HCT116 (cell line): ENCODE measurements around the gene ZNF41. TPM values are rescaled to one million over a fixed set of nuclear protein-coding genes. Genes with fewer than 3 reads are reported as not detected.
A peak's percentile ranks its signal among the peaks of the same experiment; 100 is the strongest.
"Not testable (repeated sequence)": the region's sequence is repeated elsewhere in the genome, so short reads cannot be mapped to it uniquely, and the experiment has no call there.

Experiments
- ATAC-seq: fragments of 200-7000 bp; cut with Tn5 transposase; 2 replicates; pipeline ENCODE4 v1.9.1; 2020; ENCODE audit warnings: mild to moderate bottlenecking, moderate library complexity
- BruUV-seq: library from RNA; stranded (reverse); fragments of 400-500 nt; replicated peaks from 2 replicates; lab custom pipeline; 2021; lab: Mats Ljungman, UMichigan
- CTCF ChIA-PET: fragments of 300-600 bp; sonication (Branson Sonifier 250); formaldehyde crosslinking; loops from one replicate; lab custom pipeline; 2021; ENCODE audit warnings: antibody characterized with exemption; lab: Charles Lee
- POLR2A ChIA-PET: fragments of 300-600, 350-600 bp; sonication (Branson Sonifier 250); formaldehyde crosslinking; loops from one replicate; lab custom pipeline; 2021; ENCODE audit warnings: antibody characterized with exemption; lab: Charles Lee
- RAD21 ChIA-PET, 2 experiments: fragments of 300-600 bp; sonication (Branson Sonifier 250); formaldehyde crosslinking; loops; one replicate each; lab custom pipeline; 2023; ENCODE audit warnings: low total read pairs in 2 of 2; ENCODE audit not compliant: uncharacterized antibody in 2 of 2, unreplicated experiment in 2 of 2, low non-redundant PET in 1 of 2; lab: Charles Lee
- DNase-seq: peaks from one replicate; pipeline ENCODE4 v3.0.0-alpha.2; 2010; ENCODE audit warnings: low read depth, low spot score
- H2AFZ ChIP-seq: fragments of 200-600 bp; shearing (Covaris generic), sonication (generic); 2 replicates; pipeline ENCODE4 v1.6.1; 2017; ENCODE audit warnings: low read depth, mixed run types, mixed read lengths, antibody characterized with exemption, low read length; ENCODE audit not compliant: poor library complexity, severe bottlenecking
- H3K27ac ChIP-seq: 2 replicates; pipeline ENCODE4 v1.5.1; 2012; ENCODE audit warnings: low read depth, low read length
- H3K27me3 ChIP-seq: fragments of 200-600 bp; sonication (generic); 2 replicates; pipeline ENCODE4 v1.6.1; 2016; ENCODE audit warnings: mixed run types, low read length, mixed read lengths; ENCODE audit not compliant: insufficient read depth
- H3K36me3 ChIP-seq, 2 experiments: fragments of 200-500 bp in 1 of 2; fragments of 200-600 bp in 1 of 2; sonication (Bioruptor generic) in 1 of 2; sonication (generic) in 1 of 2; 2 replicates each; pipeline versions ENCODE4 v1.5.1 to v1.6.1; 2014 to 2016; ENCODE audit warnings: low read length in 2 of 2, inconsistent platforms in 1 of 2, mixed read lengths in 1 of 2, mixed run types in 1 of 2; ENCODE audit not compliant: insufficient read depth in 2 of 2, control insufficient read depth in 1 of 2
- H3K4me1 ChIP-seq, 2 experiments: fragments of 200-600 bp in 1 of 2; sonication (generic) in 1 of 2; 2 replicates each; pipeline versions ENCODE4 v1.5.1 to v1.6.1; 2012 to 2017; ENCODE audit warnings: low read length in 2 of 2, inconsistent platforms in 1 of 2, mild to moderate bottlenecking in 1 of 2, mixed read lengths in 1 of 2, mixed run types in 1 of 2, moderate library complexity in 1 of 2; ENCODE audit not compliant: insufficient read depth in 2 of 2, control insufficient read depth in 1 of 2
- H3K4me2 ChIP-seq: fragments of 200-600 bp; sonication (generic); 2 replicates; pipeline ENCODE4 v1.6.1; 2017; ENCODE audit warnings: mixed run types, low read length, mixed read lengths
- H3K4me3 ChIP-seq, 2 experiments: fragments of 200-600 bp in 1 of 2; sonication (generic) in 1 of 2; replicated peaks in 1 of 2; 2 replicates each; pipeline ENCODE4 v1.5.1; 2011 to 2016; ENCODE audit warnings: low read length in 2 of 2, control low read depth in 1 of 2, low read depth in 1 of 2, mild to moderate bottlenecking in 1 of 2, mixed read lengths in 1 of 2, mixed run types in 1 of 2
- H3K79me2 ChIP-seq: fragments of 200-600 bp; sonication (generic); 2 replicates; pipeline ENCODE4 v1.6.1; 2017; ENCODE audit warnings: mild to moderate bottlenecking, mixed run types, low read length, moderate library complexity, mixed read lengths; ENCODE audit not compliant: insufficient read depth
- H3K9ac ChIP-seq: fragments of 200-600 bp; sonication (generic); 2 replicates; pipeline ENCODE4 v1.6.1; 2016; ENCODE audit warnings: low read length, mixed read lengths
- H3K9me2 ChIP-seq: fragments of 200-600 bp; sonication (generic), shearing (Covaris generic); 2 replicates; pipeline ENCODE4 v1.6.1; 2017; ENCODE audit warnings: mixed run types, mild to moderate bottlenecking, moderate library complexity; ENCODE audit not compliant: insufficient read depth
- H3K9me3 ChIP-seq, 2 experiments: fragments of 200-500 bp in 1 of 2; fragments of 200-600 bp in 1 of 2; sonication (Bioruptor generic) in 1 of 2; sonication (generic) in 1 of 2; 2 replicates each; pipeline ENCODE4 v1.6.1; 2014 to 2017; ENCODE audit warnings: low read length in 2 of 2, mixed read lengths in 2 of 2, inconsistent platforms in 1 of 2, low read depth in 1 of 2, mild to moderate bottlenecking in 1 of 2, mixed run types in 1 of 2, moderate library complexity in 1 of 2; ENCODE audit not compliant: control insufficient read depth in 1 of 2, insufficient read depth in 1 of 2
- H4K20me1 ChIP-seq: fragments of 200-600 bp; sonication (generic), shearing (Covaris generic); 2 replicates; pipeline ENCODE4 v1.6.1; 2017; ENCODE audit warnings: mixed run types, mild to moderate bottlenecking, moderate library complexity; ENCODE audit not compliant: insufficient read depth
- CTCF ChIP-seq, 3 experiments: fragments of 200-600 bp in 1 of 3; sonication (generic) in 1 of 3; IDR thresholded peaks in 2 of 3; conservative IDR thresholded peaks in 1 of 3; 2 replicates each; pipeline ENCODE4 v1.5.1; 2012 to 2017; ENCODE audit warnings: low read depth in 2 of 3, low read length in 2 of 3, antibody characterized with exemption in 1 of 3, borderline replicate concordance in 1 of 3, control low read depth in 1 of 3, mild to moderate bottlenecking in 1 of 3, mixed read lengths in 1 of 3, mixed run types in 1 of 3, moderate library complexity in 1 of 3; ENCODE audit not compliant: insufficient read depth in 1 of 3
- FOSL1 ChIP-seq: IDR thresholded peaks from 2 replicates; pipeline ENCODE4 v1.6.1; 2012; ENCODE audit warnings: low read depth
- POLR2AphosphoS5 ChIP-seq: IDR thresholded peaks from 2 replicates; pipeline ENCODE4 v1.6.1; 2011; ENCODE audit warnings: mild to moderate bottlenecking, low read depth, low read length, moderate library complexity
- RAD21 ChIP-seq: IDR thresholded peaks from 2 replicates; pipeline ENCODE4 v1.6.1; 2012; ENCODE audit warnings: low read depth, mild to moderate bottlenecking
- intact Hi-C: fragments of 100-400 bp; cut with micrococcal nuclease; formaldehyde crosslinking; loops from 2 replicates; pipeline ENCODE4 v1.10.0; 2022
- total RNA-seq: library from RNA; stranded (reverse); gene quantifications from one replicate; pipeline ENCODE4 v1.2.1, GENCODE V29; 2021; ENCODE audit not compliant: unreplicated experiment

ZNF41 gene
- total RNA-seq, 1 experiment from 2014 or later: 7.4 TPM

- no peaks in the 10 kb centered on the region for H4K20me1 ChIP-seq
- H3K4me3 ChIP-seq: no peak overlapping the region
- no peaks in the 10 kb centered on the region for H3K27me3 ChIP-seq
- no peak overlapping the region for H3K9ac ChIP-seq
- DNase-seq: no peak
- no peaks in the 10 kb centered on the region for H3K36me3 ChIP-seq
- no peaks in the 10 kb centered on the region for H3K9me2 ChIP-seq
- no TSS peak for BruUV-seq
- CTCF ChIA-PET: no interaction called here
- H3K79me2 ChIP-seq: no peaks in the 10 kb centered on the region
- H3K27ac ChIP-seq: no peak overlapping the region
- POLR2A ChIA-PET: no interaction called here
- H2AFZ ChIP-seq: no peak overlapping the region
- intact Hi-C loops: loop anchor here (5.0 kb wide), 1 partner anchor 529 kb away; no protein-coding TSS in a partner anchor
- TF ChIP-seq POLR2AphosphoS5: no peak
- no peaks in the 10 kb centered on the region for H3K9me3 ChIP-seq
- H3K4me2 ChIP-seq: no peak overlapping the region
- RAD21 ChIA-PET: no interaction called here
- peaks cover 0 to 2% of the 10 kb centered on the region in 2 experiments; a peak in 1 of 4 replicates for H3K4me1 ChIP-seq
- ATAC-seq: no peak
Measured at GRCh38 chrX:47498411-47498810, 15.4 kb upstream of the ZNF41 start.

GRCh38 chrX:47497271-47497888 is 14.4 kb upstream of the ZNF41 start:
- H3K9me3 ChIP-seq: no peaks in the 10 kb centered on the region
- no peak overlapping the region for H3K4me3 ChIP-seq
- H3K9me2 ChIP-seq: no peaks in the 10 kb centered on the region
- no peak overlapping the region for H3K9ac ChIP-seq
- no peaks in the 10 kb centered on the region for H3K79me2 ChIP-seq
- ChIA-PET POLR2A (interaction anchor here (0.5 kb wide), 1 partner anchor 1568 kb away, joined by 3 read pairs; no protein-coding TSS in a partner anchor), RAD21 (interaction anchor here (1.0 to 1.1 kb wide), 2 partner anchors 26 kb away, joined by 3 to 5 read pairs; no protein-coding TSS in a partner anchor)
- H3K27me3 ChIP-seq: no peaks in the 10 kb centered on the region
- peak; percentile 75 for TF ChIP-seq RAD21
- TF ChIP-seq CTCF (IDR thresholded peaks at IDR 0.05 in 2 of 3, conservative IDR thresholded peaks at IDR 0.05 in 1 of 3; ENCODE audit: borderline replicate concordance in 1 of 3, insufficient read depth in 1 of 3, low read depth in 2 of 3, low read length in 2 of 3): peak; percentile 29 to 66 (median 43); a peak in 5 of 6 replicates
- no peak for TF ChIP-seq FOSL1
- TF ChIP-seq, all 23 proteins: peak for 2
- no TSS peak for BruUV-seq
- Histone ChIP-seq H3K36me3 (no peaks in the 10 kb centered on the region), H3K27ac (no peak overlapping the region), H2AFZ (no peak overlapping the region), H4K20me1 (no peaks in the 10 kb centered on the region), H3K4me2 (no peak overlapping the region), H3K4me1 (peaks cover 0 to 2% of the 10 kb centered on the region in 2 experiments; a peak in 1 of 4 replicates)
- ATAC-seq (no peak), DNase-seq (no peak)
- intact Hi-C loops: loop anchor here (1.0 to 5.0 kb wide), 2 partner anchors 26 to 530 kb away; no protein-coding TSS in a partner anchor
- CTCF ChIA-PET: interaction anchor here (1.0 to 2.2 kb wide), 3 partner anchors 10 to 131 kb away, joined by 3 to 12 read pairs (median 6); no protein-coding TSS in a partner anchor

- RAD21 ChIA-PET, intact Hi-C loops: not testable (repeated sequence)
Measured at GRCh38 chrX:47492133-47492532, 9.1 kb upstream of the ZNF41 start.

More at GRCh38 chrX:47492133-47492532, 9.1 kb upstream of the ZNF41 start:
- H3K36me3 ChIP-seq, H3K9me2 ChIP-seq, CTCF ChIA-PET, H3K9ac ChIP-seq, H3K4me1 ChIP-seq, H3K9me3 ChIP-seq, H3K27ac ChIP-seq, H4K20me1 ChIP-seq, POLR2A ChIA-PET, BruUV-seq, H3K4me2 ChIP-seq, DNase-seq, H3K27me3 ChIP-seq, H2AFZ ChIP-seq, H3K79me2 ChIP-seq, ATAC-seq, H3K4me3 ChIP-seq: not testable (repeated sequence)
